HG02759 (cell line): ENCODE results near the gene FAM89A.
A peak's percentile ranks its signal among the peaks of the same experiment; 100 is the strongest.

ENCODE experiments used
- ATAC-seq: cut with Tn5 transposase; IDR thresholded peaks from one replicate; pipeline ENCODE4 v1.9.1; 2021; ENCODE audit warnings: mild to moderate bottlenecking, moderate library complexity; ENCODE audit not compliant: unreplicated experiment

The FAM89A gene

DNA sequence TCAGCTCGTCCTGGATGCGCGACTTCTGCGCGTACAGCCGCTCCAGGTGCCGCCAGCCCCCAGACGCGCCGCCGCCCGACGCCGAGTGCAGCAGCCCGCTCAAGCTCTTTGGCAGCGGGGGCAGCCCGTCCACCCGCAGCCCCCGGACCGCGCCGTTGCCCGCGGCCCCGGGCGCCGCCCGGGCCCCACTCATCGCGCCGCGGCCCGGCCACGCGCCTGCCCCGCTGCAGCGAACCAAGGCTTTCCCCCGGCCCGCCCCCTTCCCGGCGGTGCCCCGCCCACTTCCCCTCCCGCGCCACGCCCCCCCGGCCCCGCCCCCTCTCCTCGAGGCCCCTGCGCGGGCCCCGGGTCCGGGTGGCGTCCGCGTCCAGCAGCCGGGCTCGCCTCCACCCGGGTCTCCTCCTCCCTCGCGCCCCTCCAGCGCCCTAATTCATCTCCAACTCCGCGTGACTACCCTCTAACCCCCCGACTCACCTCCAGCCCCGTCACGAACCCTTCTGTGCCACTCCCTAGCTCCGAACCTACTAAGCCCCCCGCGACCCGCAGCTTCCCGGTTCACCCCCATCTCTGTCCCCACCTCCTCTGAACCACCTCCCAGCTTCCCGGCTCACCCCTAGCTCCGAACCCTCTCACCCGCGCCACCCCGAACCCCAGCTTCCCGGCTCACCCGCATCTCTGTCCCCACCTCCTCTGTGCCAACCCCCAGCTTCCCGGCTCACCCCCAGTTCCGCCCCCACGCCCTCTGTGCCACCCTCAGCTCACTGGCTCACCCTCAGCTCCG, at the start of gene FAM89A:
FAM89A (minus strand) TSS at position 236 of the 781 bp plus-strand sequence; CDS start at position 193, 43 bp downstream.
- ATAC-seq: peak; percentile 71

DNA sequence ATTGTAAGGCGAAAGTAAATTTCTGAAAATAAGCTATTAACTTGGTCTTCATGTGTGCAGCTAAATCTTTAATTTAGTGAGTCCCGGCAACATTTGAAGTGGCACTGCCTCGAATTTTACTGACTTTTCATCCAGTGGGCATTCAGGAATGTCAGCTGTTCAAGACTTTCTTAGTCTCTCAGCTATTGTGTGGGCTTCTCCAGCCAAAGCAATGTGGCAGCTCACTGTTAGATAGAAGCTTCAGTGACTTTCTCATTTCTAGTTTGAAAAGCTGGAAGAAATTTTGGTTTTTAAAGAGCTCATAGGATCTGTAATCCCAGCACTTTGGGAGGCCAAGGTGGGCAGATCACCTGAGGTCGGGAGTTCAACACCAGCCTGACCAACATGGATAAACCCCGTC, 44.3 kb upstream of the FAM89A start:
- ATAC-seq: no peak

DNA sequence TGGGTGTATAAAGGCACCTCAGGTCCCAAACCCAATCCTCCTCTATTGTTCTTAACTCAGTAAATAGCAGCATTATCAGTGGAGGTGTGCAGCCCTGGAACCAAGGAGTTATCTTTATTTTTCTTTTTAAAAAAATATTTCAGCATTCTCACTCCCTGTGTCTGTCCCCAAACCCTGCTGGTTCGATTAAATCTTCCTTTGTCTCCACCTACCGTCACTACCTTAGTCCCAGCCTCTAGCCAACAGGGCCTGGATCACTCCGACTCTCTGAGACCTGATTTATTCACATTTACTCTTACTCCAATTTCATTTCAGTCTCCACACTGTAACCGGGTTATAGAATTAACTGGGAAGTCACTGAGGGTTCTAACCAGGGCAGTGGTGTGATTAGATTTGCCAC, 39.1 kb upstream of the FAM89A start:
- no peak for ATAC-seq

DNA sequence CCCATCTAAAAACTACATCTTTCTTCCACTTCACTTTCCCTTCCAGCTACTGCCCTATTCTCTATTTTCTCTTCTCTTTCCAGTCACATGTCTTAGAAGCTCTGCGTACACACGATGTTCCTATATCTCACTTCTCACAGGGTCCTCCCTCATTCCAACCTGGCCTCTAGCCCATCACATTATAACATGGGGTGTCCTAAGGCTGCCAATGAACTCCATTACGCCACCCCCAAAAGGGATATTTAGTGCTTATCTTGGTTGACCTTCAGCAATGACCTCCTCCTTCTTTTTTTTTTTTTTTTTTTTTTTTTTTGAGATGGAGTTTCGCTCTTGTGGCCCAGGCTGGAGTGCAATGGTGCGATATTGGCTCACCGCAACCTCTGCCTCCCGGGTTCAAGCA, 38.2 kb upstream of the FAM89A start:
- no peak for ATAC-seq

DNA sequence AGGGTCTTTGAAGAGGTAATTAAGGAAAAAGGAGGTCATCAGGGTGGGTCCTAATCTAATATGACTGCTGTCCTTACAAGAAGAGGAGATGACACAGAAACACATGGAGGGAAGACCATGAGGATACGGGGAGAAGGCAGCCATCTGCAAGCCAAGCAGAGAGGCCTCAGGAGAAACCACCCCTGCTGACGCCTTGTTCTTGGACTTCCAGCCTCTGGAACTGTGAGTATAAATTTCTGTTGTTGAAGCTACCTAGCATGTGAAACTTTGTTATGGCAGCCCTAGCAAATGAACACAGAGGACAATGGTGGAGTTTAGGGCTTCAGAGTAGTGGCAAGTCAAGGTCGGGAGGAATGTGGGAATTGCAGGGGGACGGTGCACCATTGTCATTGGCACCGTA, 36.7 kb upstream of the FAM89A start:
- ATAC-seq: no peak

DNA sequence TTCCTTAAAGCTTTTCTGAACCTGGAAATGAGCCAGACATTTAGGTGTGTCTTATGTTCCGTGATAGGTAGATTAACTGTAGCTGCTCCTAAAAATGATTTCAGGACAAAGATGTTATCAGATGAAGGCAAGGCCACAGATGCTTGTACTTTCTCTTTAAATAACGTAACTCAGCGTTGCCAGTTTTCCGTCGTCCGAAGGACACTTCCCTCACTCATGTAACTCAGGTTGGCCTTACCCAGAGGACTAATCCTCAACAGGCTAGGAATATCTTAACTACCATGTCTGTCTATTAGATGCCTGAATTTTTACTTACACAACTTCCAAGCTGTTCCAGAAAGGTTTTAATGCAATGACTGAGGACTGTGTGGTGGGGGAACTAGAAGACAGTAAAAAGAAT, 35.4 kb upstream of the FAM89A start:
- ATAC-seq: no peak

DNA sequence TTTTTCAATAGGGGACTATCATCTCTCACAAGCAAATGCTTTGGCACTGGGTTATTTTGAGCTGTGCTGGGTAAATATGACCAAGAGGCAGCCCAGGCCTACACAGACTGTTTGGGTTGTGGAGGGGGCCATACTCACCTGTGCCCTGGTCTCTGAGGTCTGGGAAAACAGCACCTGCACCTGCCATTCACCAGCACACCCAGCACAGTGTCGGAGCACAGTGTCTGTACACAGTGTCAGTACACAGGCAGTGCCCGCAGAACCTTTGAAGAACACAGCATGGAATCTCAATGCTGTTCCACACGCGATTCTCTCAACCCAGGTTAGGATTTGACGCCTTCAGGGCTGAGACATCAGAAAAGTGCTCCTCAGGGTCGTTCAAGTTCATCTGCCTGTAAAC, 35.0 kb upstream of the FAM89A start:
- ATAC-seq: no peak

DNA sequence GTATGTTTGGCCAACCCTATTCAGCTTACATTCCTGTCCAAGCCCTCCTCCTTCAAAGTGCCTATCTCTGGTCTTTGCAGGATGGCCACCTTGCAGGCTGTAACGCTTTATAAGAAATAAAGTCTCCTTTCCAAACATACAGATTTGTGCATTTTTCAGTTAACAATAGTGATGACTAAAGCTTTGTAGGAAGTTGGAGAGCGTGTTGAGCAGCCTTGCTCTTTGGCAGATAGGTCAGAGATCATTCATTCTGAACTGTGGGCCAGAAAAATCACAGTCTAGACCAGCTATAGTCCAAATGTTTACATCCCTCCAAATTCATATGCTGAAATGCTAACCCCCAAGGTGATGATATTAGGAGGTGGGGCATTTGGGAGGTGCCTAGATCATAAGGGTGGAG, 34.0 kb upstream of the FAM89A start:
- no peak for ATAC-seq

DNA sequence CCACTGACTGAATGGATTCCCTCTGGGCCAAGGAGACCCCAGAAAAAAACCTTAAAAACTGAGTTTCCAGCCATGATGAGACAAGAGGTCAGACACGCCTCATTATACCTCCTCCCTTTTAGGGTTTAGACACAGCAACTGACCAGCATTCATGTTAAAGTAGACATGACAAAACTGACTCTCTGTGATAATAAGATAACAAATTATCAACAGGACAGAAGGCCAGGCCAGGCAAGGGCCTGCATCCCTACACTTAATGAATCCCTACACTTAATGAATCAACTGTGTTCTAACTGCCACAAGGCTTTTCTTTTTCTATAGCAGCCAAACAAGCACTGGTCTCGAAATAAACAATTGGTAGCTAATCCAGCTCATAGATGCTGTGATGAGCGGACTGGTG, 33.3 kb upstream of the FAM89A start:
- no peak for ATAC-seq

DNA sequence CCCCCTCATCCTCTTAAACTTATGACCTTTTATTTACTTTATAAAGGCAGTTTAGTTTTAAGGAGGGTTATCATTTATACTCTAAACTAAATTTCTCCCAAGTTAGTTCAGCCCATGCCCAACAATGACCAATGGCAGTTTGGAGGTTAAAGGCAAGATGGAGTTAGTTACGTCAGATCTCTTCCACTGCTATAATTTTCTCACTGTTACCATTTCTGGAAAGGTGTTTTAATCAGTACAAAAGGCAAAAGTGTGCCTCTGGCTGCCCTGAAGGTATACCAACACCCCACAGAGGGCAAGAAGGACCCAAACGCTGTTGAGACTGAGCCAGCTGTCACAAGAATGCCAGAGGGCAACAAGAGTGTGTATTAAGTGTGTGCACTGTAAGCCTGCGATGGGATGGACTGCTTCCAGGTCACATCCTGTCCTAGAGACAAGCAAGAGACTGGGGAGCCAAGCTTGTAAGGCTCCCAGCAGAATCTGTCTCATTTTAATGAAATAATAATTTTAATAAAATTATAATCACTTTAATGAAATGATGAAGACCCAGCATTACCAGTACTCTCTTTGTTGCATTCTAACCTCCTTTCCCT, 32.5 kb upstream of the FAM89A start:
- ATAC-seq: no peak

DNA sequence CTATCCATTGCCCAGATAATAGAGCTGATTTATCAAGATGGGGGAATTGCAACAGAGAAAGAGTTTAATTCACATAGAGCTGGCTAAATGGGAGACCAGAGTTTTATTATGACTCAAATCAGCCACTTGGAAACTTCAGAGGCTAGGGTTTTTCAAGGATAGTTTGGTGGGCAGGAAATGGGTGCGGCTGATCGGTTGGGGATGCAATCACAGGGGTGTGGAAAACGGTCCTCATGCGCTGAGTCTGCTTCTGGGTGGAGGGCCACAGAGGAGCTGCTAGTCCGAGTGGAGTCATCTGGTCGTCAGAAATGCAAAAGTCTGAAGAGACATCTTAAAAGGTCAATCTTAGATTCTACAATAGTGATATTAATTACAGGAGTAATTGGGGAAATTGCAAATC, 32.0 kb upstream of the FAM89A start:
- ATAC-seq: no peak

DNA sequence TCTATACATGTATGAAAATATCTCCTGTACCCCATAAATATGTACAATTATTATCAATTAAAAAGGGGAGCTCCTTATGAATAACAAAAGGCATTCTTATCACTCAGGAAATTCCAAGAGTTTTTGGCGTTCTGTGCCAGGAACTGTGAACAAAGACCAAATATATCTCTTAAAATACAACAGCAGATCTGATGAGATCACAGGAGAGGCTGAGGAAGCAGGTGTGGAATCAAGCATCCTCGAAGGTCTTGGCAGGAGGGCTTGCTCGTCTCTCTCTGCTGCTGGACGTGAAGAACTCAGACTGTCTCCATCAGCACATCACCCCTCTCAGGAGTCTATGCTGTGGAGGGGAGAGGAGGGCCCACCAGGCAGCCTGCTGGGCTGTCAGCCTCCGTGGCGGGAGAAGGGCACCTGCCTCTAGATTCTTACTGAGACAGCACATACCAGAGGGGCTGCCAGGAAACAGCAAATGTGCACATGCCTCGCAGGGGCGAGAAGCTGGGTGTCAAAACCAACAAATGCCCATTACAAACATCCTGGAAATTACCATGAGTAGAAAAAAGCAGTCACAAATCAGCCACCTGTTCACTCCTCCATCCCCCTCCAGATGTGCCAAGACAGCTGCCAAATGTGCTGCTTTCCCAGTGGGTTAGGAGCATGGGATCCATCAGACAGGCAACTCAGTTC, 30.8 kb upstream of the FAM89A start:
- no peak for ATAC-seq

DNA sequence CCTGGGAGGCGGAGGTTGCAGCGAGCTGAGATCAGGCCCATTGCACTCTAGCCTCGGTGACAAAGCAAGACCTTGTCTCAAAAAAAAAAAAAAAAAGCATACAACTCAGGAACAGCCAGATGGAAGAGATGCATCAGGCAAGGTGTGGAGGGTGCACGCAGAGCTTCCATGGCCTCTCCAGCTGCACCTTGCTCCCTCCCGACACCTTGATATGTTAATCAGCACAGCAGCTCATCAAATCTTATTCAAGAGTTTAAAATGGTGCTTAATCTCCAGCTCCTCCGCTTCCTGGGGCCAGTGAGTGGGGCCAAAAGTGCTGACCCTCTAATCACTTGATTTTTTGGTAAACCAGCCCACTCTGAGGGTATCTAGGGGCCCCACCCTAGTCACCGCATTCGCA, 29.3 kb upstream of the FAM89A start:
- ATAC-seq: no peak

DNA sequence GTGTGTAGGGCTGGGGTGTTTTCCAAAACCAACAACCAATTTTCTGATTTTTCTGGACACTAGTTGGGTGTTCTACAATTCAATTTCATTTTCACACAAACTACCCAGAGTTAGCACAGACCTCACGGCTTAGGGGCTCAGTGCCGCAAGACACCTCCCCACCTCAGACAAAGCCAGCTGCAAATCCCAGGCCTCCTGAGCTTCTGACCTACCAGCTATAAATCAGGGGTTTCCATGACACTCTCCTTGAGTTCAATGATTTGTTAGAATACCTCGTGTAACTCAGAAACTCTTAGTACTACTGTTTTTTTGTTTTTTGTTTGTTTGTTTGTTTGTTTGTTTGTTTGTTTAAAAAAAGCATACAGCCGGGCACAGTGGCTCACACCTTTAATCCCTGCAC, 28.7 kb upstream of the FAM89A start:
- no peak for ATAC-seq

DNA sequence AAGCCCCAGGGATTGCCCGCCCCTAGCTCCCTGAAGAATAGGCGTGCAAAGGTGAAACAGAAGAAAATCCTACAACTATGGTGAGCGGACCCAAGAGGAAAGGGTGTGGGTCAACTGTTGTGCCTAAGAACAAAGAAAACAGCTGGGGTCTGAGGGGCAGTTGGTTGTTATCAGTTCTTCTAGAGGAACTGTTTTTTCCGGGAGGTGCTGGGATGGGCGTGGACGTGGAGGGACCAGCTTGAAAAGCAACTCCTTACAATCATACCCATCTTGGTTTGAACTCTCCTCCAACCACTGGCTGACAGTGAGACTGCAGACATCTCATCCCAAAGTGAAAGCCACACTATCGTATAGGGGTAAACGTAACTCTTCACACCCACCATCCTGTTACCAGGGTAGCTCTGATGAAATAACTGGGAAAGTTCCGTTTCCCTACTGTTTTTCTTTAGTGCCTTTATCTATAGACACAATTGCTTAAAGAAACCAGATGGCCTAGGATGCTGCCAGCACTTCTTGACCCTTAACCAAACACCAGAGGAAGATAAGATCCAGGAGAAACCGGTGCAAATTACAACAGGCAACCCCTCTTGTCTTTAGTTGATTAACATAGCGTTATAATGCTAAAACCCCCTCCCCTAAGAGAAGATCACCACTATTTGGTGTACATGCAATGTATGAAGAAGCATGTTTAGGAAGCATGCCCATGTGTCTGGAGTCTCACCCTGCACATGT, 25.6 kb upstream of the FAM89A start:
- ATAC-seq: no peak

DNA sequence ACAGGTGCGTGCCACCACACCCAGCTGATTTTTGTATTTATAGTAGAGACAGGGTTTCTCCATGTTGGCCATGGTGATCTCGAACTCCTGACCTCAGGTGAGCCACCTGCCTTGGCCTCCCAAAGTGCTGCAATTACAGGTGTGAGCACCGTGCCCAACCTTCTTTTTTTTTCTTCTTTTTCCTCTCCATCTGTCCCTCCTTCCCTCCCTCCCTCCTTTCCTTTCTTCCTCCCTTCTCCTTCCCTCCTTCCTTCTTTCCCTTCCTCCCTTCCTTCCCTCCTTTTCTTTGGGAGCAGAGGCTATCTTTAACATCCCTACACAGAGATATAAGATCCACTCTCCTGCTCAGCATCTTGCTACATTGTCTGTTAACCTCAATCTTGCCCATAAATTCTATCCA, 24.4 kb upstream of the FAM89A start:
- ATAC-seq: no peak

DNA sequence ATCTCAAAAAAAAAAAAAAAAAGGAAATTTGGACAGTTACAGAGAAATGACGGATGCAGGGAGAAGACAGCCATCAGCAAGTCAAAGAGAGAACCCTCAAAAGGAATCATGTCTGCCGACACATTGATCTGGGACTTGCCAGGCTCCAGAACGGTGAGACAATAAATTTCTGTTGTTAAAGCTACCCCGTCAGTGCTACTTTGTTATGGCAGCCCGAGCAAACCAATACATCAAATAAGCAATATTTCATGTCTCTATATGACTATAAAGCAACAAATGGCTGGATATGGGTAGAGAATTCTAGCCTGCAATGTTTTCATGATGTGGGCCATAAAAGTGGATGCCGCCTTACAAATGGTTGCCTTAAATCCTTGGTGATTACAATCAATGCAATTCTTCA, 23.3 kb upstream of the FAM89A start:
- no peak for ATAC-seq

DNA sequence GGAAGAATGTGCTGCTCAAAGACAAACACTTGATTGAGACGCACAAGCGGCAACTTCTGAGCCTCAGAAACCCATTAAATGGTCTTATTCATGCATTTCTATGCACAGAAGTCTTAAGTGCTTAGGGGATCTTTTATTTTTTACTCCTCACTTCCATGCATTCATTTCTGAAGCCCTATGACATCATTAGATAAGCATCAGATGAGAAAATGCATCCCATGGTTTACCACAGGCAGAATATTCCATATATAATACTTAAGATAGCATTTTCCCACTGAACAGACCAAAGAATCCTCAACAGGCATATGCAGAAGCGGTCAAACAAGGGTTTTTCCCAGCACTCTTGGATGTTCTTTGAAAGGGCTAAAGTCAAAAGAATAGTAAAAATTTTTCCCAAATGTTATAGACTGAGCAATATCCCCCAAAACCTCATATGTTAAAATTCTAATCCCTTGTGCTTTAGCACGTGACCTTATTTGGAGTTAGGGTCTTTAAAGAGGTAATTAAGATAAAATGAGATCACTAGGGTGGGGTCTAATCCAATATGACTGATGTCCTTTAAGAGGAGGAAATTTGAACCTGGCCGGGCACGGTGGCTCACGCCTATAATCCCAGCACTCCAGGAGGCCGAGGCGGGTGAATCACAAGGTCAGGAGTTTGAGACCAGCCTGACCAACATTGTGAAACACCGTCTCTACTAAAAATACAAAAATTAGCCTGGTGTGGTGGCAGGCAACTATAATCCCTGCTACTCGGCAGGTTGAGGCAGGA, 22.6 kb upstream of the FAM89A start:
- no peak for ATAC-seq

DNA sequence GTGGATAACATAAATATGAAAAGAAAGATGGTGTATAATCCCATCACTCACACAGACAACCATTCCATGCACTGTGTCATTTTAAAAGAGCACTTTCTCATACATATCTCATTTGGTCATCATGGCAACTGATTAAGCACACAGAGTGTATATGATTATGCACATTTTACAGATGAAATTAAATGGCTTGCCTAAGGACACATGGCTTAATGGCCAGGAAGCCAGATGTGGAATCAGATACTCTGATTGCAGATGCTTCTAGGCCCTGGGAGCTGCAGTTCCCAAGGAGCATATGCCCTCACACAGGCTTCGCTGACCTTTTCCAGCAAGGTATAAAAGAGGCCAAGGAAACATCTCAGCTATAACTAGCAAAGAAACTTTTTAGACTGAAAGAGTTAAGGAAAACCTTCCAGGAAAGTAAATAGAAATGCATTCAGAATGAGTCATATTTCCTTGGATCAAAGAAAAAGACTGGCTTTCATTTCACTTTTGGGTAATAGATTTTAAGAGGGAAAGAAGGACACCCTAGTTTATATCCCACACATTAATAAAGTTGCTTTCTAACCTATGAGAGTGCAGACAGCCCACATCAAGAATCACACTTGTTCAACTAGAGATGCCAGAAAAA, 19.6 kb upstream of the FAM89A start:
- ATAC-seq: no peak

DNA sequence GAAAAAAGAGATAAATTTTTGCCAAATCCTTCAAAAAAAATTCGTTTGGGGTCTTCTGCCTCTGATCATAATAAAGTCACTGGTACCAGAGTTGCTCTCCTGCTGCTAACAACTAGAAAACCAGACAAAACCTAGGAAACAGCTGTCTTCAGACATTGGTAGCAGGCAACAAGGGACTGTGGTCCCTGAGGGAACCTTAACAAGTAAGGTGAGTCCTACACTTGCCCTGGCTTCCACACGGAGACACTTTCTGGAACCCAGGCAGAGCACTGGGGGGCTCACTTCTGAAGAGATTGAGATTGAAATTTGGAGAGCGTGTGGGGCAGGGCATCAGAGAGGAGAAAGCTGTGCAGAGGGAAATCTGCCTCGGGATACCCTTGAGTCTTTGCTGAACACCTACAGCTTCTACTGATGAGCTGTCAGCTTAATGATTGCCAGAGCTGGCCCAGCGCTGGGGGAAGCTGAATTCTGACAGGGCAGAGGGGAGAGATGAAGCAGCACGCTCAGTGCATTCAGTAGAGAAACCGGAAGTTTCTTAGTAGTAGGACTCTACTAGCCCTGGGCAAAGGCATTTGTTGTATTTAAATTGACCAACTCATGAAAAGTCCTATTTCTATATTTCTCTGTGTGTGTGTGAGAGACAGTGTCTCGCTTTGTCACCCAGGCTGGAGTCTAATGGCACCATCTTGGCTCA, 18.5 kb upstream of the FAM89A start:
- no peak for ATAC-seq
